HG02840 (cell line): ENCODE measurements around the gene NPR1.
"Not testable (repeated sequence)": the region's sequence is repeated elsewhere in the genome, so short reads cannot be mapped to it uniquely, and the experiment has no call there.

Experiments
- ATAC-seq: cut with Tn5 transposase; IDR thresholded peaks from one replicate; pipeline ENCODE4 v1.9.1; 2021; ENCODE audit warnings: mild to moderate bottlenecking, moderate library complexity, moderate number of reproducible peaks; ENCODE audit not compliant: unreplicated experiment, low FRiP score

The NPR1 gene

GRCh38 chr1:153678519-153679336 is at the start of gene NPR1:
Gene NPR1 (plus strand): TSS chr1:153678688. CDS start chr1:153679109, 421 bp downstream.
- ATAC-seq, result no peak

- no peak for ATAC-seq
Observed at GRCh38 chr1:153629343-153629665, 49.2 kb upstream of the NPR1 start.

- no peak for ATAC-seq
Observed at GRCh38 chr1:153629971-153630370, 48.5 kb upstream of the NPR1 start.

GRCh38 chr1:153630384-153630783 is 48.1 kb upstream of the NPR1 start:
- ATAC-seq, result no peak

- ATAC-seq, result no peak
Observed at GRCh38 chr1:153631047-153632022, 47.2 kb upstream of the NPR1 start.

GRCh38 chr1:153633161-153633753 is 45.2 kb upstream of the NPR1 start:
- ATAC-seq, result no peak

- ATAC-seq, result peak; percentile 92
Observed at GRCh38 chr1:153633754-153634665, 44.5 kb upstream of the NPR1 start, which contains the start of gene CHTOP. Gene CHTOP (plus strand): TSS chr1:153634066. CDS start chr1:153636589, 2,523 bp downstream.

GRCh38 chr1:153635872-153636271 is 42.6 kb upstream of the NPR1 start:
- no peak for ATAC-seq

GRCh38 chr1:153636312-153636711 is 42.2 kb upstream of the NPR1 start:
- ATAC-seq, result no peak

- ATAC-seq, result no peak
Observed at GRCh38 chr1:153638261-153638660, 40.2 kb upstream of the NPR1 start.

- ATAC-seq, result no peak
Observed at GRCh38 chr1:153639280-153639679, 39.2 kb upstream of the NPR1 start.

GRCh38 chr1:153640213-153640612 is 38.3 kb upstream of the NPR1 start:
- not testable (repeated sequence) for ATAC-seq

- ATAC-seq, result no peak
Observed at GRCh38 chr1:153640861-153641260, 37.6 kb upstream of the NPR1 start.

- no peak for ATAC-seq
Observed at GRCh38 chr1:153642161-153642560, 36.3 kb upstream of the NPR1 start.

- no peak for ATAC-seq
Observed at GRCh38 chr1:153643100-153643499, 35.4 kb upstream of the NPR1 start.

GRCh38 chr1:153643816-153644215 is 34.7 kb upstream of the NPR1 start:
- no peak for ATAC-seq

GRCh38 chr1:153646672-153647345 is 31.7 kb upstream of the NPR1 start:
- no peak for ATAC-seq

GRCh38 chr1:153647346-153647714 is 31.2 kb upstream of the NPR1 start:
- ATAC-seq, result no peak

- ATAC-seq, result no peak
Observed at GRCh38 chr1:153648000-153648643, 30.4 kb upstream of the NPR1 start.
